IgD-negative memory B cell (primary cell): ENCODE data around the gene LRRC4C. TPM values are rescaled to one million over a fixed set of nuclear protein-coding genes. Genes with fewer than 3 reads are reported as not detected.

Source experiments
- H3K27ac Mint-ChIP-seq, 3 donors: one replicate each; pipeline ENCODE4 v1.8.0; 2020 to 2022; ENCODE audit warnings: mild to moderate bottlenecking in 3 of 3, mixed read lengths in 3 of 3, moderate library complexity in 1 of 3
- H3K27me3 Mint-ChIP-seq: one replicate; pipeline ENCODE4 v1.8.0; 2021; ENCODE audit warnings: mixed read lengths
- H3K36me3 Mint-ChIP-seq: one replicate; pipeline ENCODE4 v1.8.0; 2020; ENCODE audit warnings: mild to moderate bottlenecking, mixed read lengths
- H3K4me1 Mint-ChIP-seq, 3 donors: one replicate each; pipeline ENCODE4 v1.8.0; 2020 to 2022; ENCODE audit warnings: mixed read lengths in 3 of 3, mild to moderate bottlenecking in 1 of 3
- H3K4me3 Mint-ChIP-seq, 4 donors: one replicate each; pipeline ENCODE4 v1.8.0; 2020 to 2022; ENCODE audit warnings: mild to moderate bottlenecking in 4 of 4, mixed read lengths in 4 of 4, moderate library complexity in 3 of 4
- H3K9me3 Mint-ChIP-seq, 3 donors: one replicate each; pipeline ENCODE4 v1.8.0; 2020 to 2021; ENCODE audit warnings: mixed read lengths in 3 of 3, mild to moderate bottlenecking in 1 of 3
- polyA plus RNA-seq: library from polyadenylated mRNA; unstranded; fragments of 300-500 nt; fragmentation: Illumina TruSeq; gene quantifications from one replicate; pipeline ENCODE4 v1.2.3, GENCODE V29; 2021

The LRRC4C gene
- polyA plus RNA-seq, 1 donor from 2014 or later: not detected

DNA sequence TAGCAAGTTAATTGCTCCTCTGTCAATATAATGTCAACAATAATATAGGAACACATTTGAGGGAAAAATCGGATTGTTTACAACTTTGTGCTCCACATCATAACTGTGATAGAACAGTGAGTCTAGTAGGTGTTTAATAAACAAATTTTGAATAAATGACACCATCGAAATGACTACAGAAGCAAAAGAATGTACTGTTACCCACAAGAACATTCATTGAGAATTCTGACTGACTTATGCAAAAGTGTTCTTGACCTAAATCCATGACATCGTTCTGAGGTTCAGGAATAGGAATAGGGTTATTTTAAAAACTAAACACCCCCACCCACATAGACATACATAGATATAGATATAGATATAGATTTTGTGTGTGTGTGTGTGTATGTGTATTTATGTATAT lies 8.4 kb downstream of the LRRC4C start:
- Mint-ChIP-seq H3K9me3 (no peaks in the 10 kb centered on the region), H3K27ac (no peak overlapping the region), H3K36me3 (no peaks in the 10 kb centered on the region), H3K27me3 (no peaks in the 10 kb centered on the region), H3K4me3 (no peak overlapping the region), H3K4me1 (no peaks in the 10 kb centered on the region)

DNA sequence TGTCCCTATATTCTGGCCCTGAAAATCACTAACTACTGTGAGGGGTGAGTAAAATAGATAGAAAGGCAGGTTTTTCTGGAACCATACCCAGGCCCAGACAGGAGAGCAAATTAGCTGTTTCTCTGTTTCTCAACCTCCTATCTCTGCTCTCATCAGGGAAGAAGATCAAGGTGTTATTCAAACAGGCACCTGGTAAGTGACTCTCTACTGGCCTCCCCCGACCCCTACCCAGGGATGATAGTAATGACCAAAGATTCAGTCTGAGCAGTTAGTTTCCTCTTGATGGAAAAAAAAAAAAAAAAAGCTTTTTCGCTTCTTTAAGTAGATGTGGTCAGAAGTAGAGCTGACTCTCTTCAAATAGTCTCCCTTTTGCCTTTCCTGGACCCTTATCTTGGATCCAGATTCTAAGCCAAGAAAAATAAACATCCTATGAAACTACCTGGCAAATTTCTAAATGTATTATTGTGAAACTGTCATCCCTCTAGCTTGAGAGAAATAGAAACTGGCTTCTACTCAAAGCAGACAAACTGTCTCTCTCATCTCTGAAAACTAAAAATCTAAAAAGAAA lies 9.9 kb downstream of the LRRC4C start:
- H3K27me3 Mint-ChIP-seq: no peaks in the 10 kb centered on the region
- no peaks in the 10 kb centered on the region for H3K36me3 Mint-ChIP-seq

DNA sequence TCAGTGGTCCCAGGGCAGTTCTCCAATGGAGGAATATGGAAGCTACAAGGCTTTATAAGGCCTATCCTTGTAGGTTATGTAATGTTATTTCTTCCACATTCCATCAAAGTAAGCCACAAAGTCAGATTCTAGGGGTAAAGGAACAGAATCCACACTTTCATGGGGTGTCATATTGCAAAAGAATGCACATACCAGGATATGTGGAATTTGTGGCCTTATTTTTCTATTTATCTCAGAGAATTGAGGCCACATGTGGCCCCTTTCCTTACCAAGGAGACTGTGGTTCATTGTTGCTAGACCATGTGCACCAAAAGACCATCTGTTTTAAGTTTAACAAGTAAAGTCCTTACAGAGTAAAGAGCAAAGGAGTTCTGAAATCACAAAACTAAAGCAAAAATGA lies 12.9 kb downstream of the LRRC4C start:
- H3K27me3 Mint-ChIP-seq: no peaks in the 10 kb centered on the region
- no peak overlapping the region for H3K4me3 Mint-ChIP-seq
- peaks cover 0 to under 1% (median 0%) of the 10 kb centered on the region in 3 donors for H3K4me1 Mint-ChIP-seq
- no peaks in the 10 kb centered on the region for H3K9me3 Mint-ChIP-seq
- H3K27ac Mint-ChIP-seq: no peak overlapping the region
- H3K36me3 Mint-ChIP-seq: no peaks in the 10 kb centered on the region

More for the DNA sequence above, 9.9 kb downstream of the LRRC4C start:
- Mint-ChIP-seq H3K9me3 (no peaks in the 10 kb centered on the region), H3K27ac (no peak overlapping the region), H3K4me1 (no peaks in the 10 kb centered on the region), H3K4me3 (no peak overlapping the region)

DNA sequence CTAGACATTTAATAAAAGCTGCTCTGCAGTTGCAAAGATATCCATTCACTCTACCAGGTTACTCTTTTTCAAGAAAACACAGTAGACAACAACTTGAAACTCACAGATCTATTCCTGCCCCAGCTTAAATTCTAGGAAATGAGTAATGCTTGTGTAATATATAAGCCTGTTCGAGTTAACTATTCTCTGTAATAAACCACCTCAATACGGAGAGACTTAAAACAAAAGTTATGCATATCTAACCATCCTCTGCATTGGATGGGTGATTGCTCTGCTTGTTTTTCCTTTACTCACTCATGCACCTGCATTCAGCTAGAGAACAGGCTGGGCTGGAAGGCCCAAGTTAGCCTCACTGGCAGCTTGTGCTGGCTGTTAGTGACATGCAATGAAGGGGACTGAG lies 13.3 kb downstream of the LRRC4C start:
- H3K4me1 Mint-ChIP-seq: peaks cover 0 to 4% (median 0%) of the 10 kb centered on the region in 3 donors
- no peak overlapping the region for H3K27ac Mint-ChIP-seq
- H3K36me3 Mint-ChIP-seq: no peaks in the 10 kb centered on the region
- H3K9me3 Mint-ChIP-seq: no peaks in the 10 kb centered on the region
- no peak overlapping the region for H3K4me3 Mint-ChIP-seq
- H3K27me3 Mint-ChIP-seq: no peaks in the 10 kb centered on the region

DNA sequence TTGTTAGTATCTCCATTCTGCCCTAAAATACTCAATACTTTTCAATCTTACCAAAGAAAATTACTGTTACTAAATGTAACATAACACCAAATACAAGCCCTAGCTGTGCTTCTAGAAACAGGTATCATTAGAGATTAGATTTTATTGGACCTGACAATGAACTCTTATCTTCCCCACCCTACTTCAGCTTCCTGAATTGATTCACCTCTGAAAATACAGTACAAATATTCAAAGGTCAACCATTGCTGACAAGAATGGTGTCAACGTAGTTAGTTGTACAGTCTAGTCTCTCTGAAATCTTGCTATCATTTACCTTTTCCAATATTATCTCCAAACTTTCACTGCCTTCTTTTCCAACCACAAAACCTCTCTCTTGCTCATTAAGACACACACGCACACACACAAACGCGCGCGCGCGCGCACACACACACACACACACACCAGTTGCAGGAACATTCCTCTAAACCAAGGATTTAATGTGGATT lies 22.4 kb downstream of the LRRC4C start:
- Mint-ChIP-seq H3K27ac (no peak overlapping the region), H3K36me3 (no peaks in the 10 kb centered on the region), H3K27me3 (no peaks in the 10 kb centered on the region), H3K4me1 (peaks cover 0 to 6% (median 4%) of the 10 kb centered on the region in 3 donors), H3K9me3 (peaks cover 0 to 3% (median 1%) of the 10 kb centered on the region in 3 donors), H3K4me3 (no peak overlapping the region)

DNA sequence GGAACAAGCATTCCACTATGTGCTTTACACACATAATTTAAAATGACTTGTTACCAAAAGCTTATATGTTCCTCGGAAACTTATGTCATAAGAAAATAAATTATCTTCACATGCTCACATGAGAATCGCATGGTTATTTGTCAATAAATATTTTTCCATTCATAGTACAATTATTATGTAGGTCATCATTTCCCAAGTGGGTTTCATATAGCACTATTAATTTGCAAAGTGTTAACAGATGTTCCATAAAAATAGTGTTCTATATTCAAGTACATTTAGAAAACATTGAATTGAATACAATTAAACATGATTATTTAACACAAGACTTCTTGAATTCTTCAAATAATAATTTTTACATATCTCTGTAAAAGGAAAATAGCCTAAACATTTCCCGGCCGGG lies 23.9 kb downstream of the LRRC4C start:
- Mint-ChIP-seq H3K4me3 (no peak overlapping the region), H3K4me1 (peaks cover 0 to 4% (median 0%) of the 10 kb centered on the region in 3 donors), H3K27me3 (no peaks in the 10 kb centered on the region), H3K36me3 (no peaks in the 10 kb centered on the region), H3K27ac (no peak overlapping the region), H3K9me3 (peaks cover 0 to under 1% (median 0%) of the 10 kb centered on the region in 3 donors)

DNA sequence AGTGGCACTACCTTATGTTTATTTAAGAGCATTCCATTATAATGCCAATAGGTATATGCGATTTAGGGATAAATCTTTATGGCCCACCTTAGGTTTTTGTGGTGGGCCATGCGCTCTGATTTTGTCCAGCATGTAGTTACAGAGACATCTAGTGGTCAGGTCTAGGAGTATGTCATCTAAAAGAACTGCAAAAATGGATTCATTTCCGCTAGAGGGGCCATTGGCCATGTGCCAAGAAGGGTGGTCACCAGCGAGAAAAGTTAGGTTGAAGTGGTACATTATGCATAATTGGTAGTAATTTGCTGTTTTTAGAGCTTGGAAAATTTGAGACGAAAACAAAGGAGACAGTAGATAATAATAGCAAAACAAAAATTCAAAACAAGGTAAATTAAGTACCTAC lies 27.7 kb downstream of the LRRC4C start:
- Mint-ChIP-seq H3K27ac (no peak overlapping the region), H3K9me3 (peaks cover 0 to 2% (median 0%) of the 10 kb centered on the region in 3 donors), H3K4me1 (no peaks in the 10 kb centered on the region), H3K4me3 (no peak overlapping the region), H3K27me3 (no peaks in the 10 kb centered on the region), H3K36me3 (no peaks in the 10 kb centered on the region)

DNA sequence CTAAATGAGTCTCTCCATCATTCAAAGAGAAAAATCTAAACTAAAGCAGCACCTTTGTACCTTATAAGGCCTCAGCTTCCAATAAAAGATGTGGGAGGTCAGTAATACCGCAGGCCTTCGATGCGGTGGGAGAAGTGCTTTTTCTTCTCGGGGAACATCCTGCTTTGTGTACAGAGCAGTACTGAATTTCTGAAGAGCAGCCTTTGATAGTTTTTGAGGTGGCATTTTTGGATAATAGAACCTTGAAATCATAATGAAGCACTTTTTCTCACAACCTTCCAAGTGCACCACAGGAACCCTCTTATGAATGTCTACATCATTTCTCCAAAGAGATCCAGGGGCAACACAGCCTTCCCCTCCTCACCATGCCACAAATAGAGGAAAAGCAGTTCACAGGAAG lies 39.6 kb downstream of the LRRC4C start:
- Mint-ChIP-seq H3K27me3 (no peaks in the 10 kb centered on the region), H3K9me3 (no peaks in the 10 kb centered on the region), H3K27ac (no peak overlapping the region), H3K4me1 (peaks cover 4 to 30% (median 7%) of the 10 kb centered on the region in 3 donors), H3K36me3 (no peaks in the 10 kb centered on the region), H3K4me3 (no peak overlapping the region)

DNA sequence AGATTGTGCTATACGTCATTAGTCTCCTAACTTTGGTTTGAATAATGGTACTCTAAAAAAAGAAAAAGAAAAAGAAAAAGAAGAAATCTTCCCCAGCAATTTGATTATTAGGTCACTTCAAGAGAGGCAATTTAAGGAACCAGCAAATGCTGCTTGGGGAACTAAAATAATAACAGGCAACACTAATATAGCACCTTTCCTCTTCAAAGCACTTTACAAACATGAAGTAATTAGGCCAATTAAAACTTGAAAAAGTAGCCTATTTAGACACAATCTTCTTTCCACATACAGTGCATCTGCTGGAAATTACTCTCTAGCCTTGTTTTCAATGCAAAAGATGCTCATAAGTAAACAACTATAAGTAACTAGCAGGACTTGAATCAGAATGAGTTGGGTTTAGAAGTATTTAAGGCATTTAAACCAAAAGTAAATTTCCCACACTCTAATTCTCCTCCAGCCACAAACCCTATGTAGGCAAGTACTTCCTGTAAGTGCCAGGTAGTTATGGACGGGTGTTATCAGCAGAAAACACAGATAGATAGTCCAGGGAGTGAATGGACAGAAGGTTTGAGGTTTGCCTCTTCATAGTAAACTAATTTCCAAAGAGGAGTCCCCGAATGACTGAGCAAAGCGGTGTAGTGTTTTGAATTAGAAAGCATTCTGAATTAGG lies 44.5 kb downstream of the LRRC4C start:
- peak overlapping the region in 2 of 3 donors; percentile 39 to 92 for H3K27ac Mint-ChIP-seq
- H3K4me3 Mint-ChIP-seq: peak overlapping the region in 2 of 4 donors; percentile 33 to 54
- H3K27me3 Mint-ChIP-seq: no peaks in the 10 kb centered on the region
- H3K36me3 Mint-ChIP-seq: no peaks in the 10 kb centered on the region
- H3K4me1 Mint-ChIP-seq: peaks cover 8 to 44% (median 12%) of the 10 kb centered on the region in 3 donors
- no peaks in the 10 kb centered on the region for H3K9me3 Mint-ChIP-seq

DNA sequence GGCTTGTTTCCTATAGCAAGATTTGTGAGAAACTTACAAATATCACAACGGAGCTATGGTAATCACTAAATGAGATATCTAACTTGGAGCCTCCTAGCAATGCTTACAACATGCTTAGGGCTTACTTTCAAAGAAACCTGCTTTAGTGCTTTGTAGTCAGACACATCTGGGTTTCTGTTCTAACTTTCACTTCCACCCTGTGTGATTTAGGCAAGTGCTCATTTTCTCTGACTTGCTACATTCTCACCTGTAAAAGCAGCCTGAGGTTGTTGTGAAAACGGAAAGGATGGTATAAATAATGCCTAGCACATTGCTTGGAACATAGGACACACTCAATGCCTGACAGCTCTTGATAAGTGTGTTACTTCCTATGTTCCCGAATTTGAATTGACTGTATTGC lies 45.6 kb downstream of the LRRC4C start:
- H3K36me3 Mint-ChIP-seq: no peaks in the 10 kb centered on the region
- peak overlapping the region in 3 of 4 donors; percentile 50 to 69 (median 54) for H3K4me3 Mint-ChIP-seq
- peaks cover 4 to 38% (median 12%) of the 10 kb centered on the region in 3 donors for H3K4me1 Mint-ChIP-seq
- no peaks in the 10 kb centered on the region for H3K9me3 Mint-ChIP-seq
- no peaks in the 10 kb centered on the region for H3K27me3 Mint-ChIP-seq
- peak overlapping the region; percentile 39 to 91 (median 80) for H3K27ac Mint-ChIP-seq

DNA sequence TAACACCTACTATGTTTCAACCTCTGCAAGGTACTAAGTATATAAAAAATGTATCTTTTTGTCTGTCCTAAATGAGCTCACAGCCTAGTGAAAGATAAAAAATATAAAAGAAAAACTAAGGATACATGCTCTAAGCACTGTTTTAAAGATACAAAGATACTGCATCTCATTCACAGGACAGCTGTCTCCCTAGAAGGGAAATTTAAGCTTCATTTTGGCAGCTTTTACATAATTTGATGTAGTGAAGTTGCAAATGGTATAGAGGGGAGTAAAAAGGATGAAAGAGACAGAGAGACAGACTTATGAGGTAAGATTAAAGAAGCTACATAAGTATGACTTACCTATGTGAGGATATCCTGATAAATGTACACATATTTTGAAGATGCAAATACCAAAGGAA lies 53.6 kb downstream of the LRRC4C start:
- peaks cover 0 to 3% (median 2%) of the 10 kb centered on the region in 3 donors for H3K9me3 Mint-ChIP-seq
- no peaks in the 10 kb centered on the region for H3K4me1 Mint-ChIP-seq
- no peaks in the 10 kb centered on the region for H3K36me3 Mint-ChIP-seq
- H3K27me3 Mint-ChIP-seq: no peaks in the 10 kb centered on the region
- H3K4me3 Mint-ChIP-seq: no peak overlapping the region
- no peak overlapping the region for H3K27ac Mint-ChIP-seq

DNA sequence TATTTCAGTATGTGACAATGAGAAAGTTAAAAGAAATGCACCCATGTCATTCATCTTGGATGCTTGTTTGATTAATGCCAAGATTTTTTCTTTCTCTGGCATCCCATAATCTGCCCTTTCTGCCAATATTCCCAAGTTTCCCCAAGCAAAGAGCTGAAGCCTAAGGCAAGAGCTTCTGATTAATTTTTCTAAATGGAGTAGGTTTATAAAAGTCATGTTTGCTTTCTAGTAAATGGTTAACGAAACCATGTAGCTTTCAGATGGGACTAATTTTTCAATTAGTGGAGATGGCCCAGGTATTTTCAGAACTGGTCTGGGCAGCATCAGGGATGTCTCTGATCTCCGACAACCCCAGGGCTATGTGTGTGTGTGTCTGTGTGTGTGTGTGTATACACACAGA lies 55.3 kb downstream of the LRRC4C start:
- Mint-ChIP-seq H3K4me1 (no peaks in the 10 kb centered on the region), H3K4me3 (no peak overlapping the region), H3K9me3 (peaks cover 0 to 3% (median 2%) of the 10 kb centered on the region in 3 donors), H3K27me3 (no peaks in the 10 kb centered on the region), H3K27ac (no peak overlapping the region), H3K36me3 (no peaks in the 10 kb centered on the region)

DNA sequence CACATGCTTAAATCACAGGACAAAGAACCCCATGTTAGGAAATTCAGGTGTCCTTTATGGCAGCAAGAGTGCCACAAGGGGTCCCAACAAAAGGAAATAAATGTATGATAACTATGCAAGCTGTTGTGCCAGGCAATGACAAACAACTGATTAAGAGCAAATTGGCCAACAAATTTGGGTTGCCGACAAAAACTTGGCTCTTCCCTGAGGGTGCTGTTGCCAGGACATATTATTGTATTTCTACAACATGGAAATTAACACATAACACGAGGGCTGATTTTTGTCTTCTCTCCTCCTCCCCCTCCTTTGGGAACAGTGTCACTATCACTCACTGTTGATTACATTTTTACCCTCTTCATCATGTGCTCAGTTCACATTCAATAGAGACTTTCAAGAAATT lies 56.0 kb downstream of the LRRC4C start:
- Mint-ChIP-seq H3K9me3 (peaks cover 0 to 3% (median 2%) of the 10 kb centered on the region in 3 donors), H3K27me3 (no peaks in the 10 kb centered on the region), H3K4me3 (no peak overlapping the region), H3K27ac (no peak overlapping the region), H3K36me3 (no peaks in the 10 kb centered on the region), H3K4me1 (no peaks in the 10 kb centered on the region)

DNA sequence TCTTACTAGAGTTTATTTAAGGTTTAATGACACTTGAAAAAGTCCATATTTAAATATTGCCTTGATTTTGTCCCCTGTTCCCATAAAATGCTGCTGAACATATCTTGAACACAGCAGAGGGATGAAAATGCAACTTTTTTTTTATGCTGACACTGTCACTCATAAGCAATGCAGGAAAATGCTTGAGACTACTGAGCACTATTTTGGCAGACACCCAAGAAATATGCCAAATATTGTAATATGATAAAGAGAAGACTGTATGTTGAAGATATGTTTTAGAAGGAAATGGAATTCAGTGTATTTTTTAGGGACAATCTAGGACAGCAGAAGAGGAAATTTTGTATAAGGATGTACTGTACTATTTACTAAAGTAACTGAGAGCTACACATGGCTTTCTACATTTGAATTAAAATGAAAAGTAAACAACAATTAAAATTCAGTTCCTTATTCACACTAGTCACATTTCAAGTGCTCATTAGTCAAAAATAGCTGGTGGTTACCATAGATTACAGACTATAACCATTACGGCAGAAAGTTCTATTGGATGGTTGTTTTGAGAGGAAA lies 58.6 kb downstream of the LRRC4C start:
- Mint-ChIP-seq H3K4me1 (no peaks in the 10 kb centered on the region), H3K9me3 (peaks cover 0 to 4% (median 3%) of the 10 kb centered on the region in 3 donors), H3K27ac (no peak overlapping the region), H3K4me3 (no peak overlapping the region), H3K36me3 (no peaks in the 10 kb centered on the region), H3K27me3 (no peaks in the 10 kb centered on the region)

DNA sequence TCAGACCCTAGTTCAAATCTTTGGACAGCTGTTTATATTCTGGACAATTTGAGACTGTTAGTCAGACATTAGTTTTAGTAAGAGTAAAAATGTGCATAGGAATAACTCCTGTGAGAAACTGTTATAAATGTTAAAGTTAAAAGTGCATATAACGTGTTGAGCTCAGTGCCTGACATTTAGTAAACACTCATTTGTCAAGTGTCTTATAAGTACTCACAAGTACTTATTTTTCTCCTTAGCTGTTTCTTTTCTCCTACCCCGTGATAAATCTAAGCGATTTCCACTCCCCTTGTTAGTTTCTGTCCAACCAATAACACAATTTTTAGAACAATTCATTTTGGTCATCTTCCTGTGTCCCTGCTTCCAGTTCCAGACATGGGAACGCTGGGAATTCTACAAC lies 59.3 kb downstream of the LRRC4C start:
- Mint-ChIP-seq H3K27me3 (no peaks in the 10 kb centered on the region), H3K9me3 (peaks cover 0 to 4% (median 3%) of the 10 kb centered on the region in 3 donors), H3K27ac (no peak overlapping the region), H3K36me3 (no peaks in the 10 kb centered on the region), H3K4me1 (peaks cover 0 to under 1% (median 0%) of the 10 kb centered on the region in 3 donors), H3K4me3 (no peak overlapping the region)
